ENCODE measurements around the gene FBXW12.
"Not testable (repeated sequence)": the region's sequence is repeated elsewhere in the genome, so short reads cannot be mapped to it uniquely, and the experiment has no call there.

FBXW12 gene, protein sequence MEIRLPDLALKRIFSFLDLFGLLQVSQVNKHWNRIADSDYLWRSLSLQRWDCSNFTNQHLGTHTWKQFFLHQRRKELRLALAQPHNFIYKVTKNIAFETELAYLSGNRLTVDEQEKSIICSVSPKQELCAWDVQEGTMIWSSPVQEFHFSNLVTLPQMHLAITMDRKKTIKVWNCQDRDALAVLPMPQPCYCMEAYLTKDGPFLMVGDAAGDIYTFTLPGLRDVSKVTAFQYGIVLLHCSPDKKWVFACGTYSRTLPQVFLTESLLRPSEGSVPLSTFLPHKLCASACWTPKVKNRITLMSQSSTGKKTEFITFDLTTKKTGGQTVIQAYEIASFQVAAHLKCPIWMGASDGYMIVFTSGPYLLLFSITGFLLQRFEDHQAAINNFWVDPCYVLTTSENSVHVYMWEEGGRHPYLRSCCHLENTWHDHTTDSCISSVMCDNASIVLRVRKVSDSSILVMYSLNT

DNA sequence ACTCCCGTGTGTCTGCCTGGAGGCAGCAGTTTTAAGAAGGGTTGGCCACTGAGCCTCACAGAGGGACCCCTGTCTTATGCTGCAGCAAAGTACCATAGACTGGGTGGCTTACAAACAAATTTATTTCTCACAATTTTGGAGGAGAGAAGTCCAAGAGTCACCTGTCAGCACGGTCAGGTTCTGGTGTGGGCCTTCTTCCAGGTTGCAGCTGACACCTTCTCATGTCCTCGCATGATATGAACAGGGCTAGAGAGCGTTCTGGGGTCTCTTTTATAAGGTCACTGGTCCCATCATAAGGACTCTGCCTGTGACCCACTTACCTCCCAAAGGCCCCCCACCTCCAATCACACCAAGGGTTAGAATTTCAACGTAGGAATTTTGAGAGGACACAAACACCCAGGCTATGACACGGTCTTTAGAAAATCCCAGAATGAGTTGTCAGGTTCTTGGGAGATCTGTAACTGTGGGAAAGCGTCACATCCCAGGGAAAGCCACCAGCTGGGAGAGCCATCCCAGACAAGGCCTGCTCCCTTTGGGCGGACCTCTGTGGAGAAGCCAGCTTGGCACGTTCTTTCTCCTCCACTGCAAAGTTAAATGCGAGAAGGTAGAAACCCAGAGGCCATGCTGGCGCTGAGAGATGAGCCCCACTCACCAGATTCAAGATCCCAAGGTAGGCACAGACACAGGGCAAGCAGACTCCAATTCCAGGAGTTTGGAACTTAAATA lies at the start of gene FBXW12:
Gene FBXW12 (plus strand): TSS at position 569 of the 726 bp plus-strand sequence. CDS start 549 bp downstream, outside the sequence.
- DNase-seq (ENCODE audit: low spot score) = no peak

DNA sequence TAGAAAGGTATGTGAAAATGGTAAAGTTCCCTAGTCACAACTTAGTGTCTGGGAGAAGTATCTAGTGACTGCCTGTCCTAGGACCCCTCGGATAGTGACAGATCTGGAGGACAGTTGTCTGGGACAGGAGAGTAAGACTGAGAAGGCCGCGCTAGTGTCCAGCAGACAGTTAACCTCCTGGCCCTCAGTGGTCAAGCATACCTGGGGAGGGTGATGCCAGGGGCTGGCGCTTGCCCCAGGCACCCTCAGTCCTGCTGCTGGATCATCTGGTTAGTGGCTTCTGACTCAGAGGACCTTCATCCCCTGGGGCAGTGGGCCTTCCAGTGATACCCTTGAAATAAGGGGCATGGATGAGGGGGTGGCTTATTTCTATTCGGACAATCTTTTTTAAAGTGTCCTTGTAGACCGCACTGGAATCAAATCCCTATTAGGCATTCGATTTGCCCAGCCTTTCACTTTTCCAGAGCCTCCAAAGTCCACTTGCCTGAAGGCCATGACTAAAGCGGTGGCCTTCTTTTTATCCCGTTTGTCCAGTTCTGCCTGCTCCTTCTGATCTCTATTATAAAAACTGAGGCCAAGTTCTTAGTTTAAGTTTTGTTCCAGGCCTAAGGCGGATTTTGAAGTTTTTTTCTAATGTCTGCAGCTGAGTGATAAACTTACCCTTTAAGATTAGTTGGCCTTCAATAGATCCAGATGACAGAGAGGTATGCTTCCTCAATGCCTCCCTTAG lies 40.1 kb upstream of the FBXW12 start:
- DNase-seq (ENCODE audit: low spot score) = not testable (repeated sequence)

DNA sequence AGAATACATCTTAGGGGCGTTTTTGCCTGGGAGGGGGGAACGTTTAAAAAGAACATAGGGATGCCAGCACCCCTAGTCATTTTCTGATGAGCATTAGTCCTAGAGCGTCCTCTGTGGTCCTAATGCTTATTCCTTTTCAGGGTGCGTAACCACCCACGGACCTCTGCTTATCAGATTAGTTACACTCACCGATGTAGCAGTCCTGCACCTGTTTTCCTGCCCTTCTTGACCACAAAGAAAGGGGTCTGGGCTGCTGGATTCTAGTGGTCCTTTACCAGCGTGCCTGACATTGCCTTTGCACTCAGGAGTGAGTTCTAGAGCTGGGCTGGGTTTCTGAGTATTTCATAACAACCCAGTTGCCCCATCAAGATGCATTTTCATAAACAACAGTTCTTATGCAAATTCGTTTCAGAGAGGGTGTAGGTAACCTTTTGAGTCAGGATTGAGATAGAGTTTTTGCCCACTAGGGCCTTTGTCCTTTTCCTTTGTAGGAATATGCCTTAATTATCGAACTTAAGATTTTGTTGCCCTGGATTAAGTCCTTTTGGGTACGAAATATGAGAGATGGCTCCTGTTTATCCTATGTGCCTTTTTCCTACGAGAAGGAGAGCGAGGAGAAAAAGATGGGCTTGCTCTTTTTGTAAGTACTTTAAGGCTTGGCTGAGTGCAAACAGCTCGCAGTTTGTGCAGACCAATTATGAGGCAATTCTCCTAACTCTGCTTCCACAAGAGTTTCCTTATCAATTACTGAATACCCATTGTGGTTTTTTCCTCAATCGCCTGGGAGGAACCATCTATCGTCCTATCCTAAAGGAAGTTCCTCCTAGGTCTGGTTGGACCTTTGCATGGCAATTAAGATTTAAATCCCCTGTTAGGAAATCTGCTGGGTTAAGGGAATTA lies 38.4 kb upstream of the FBXW12 start, which contains the start of gene SPINK8:
Gene SPINK8 (minus strand): TSS at position 316 of the 900 bp plus-strand sequence. CDS start 5,320 bp downstream, outside the sequence.
- DNase-seq (ENCODE audit: low spot score) = not testable (repeated sequence)

- no peak for DNase-seq (ENCODE audit: low spot score)
Measured at GRCh38 chr3:48334605-48335004, 37.4 kb upstream of the FBXW12 start.

DNA sequence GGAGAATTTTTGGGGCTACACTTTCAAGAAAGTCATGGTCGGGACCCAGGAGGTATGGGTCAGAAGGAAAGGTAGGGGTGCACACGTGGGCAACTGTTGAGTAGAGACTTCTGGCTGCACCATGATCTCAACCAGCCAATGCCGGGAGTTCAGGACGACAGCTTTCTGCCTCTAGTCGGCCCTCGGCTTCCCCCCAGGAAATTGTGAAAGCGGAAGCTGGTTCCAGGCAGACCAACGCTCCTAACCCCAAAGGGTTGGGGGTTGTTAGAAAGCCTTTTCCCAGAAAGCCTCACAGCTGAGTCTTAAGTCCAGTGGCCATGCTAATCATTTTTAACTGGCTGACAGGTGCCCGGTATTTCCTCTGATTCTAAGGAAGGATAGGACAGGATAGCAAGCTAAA lies 36.7 kb upstream of the FBXW12 start:
- not testable (repeated sequence) for DNase-seq (ENCODE audit: low spot score)

DNA sequence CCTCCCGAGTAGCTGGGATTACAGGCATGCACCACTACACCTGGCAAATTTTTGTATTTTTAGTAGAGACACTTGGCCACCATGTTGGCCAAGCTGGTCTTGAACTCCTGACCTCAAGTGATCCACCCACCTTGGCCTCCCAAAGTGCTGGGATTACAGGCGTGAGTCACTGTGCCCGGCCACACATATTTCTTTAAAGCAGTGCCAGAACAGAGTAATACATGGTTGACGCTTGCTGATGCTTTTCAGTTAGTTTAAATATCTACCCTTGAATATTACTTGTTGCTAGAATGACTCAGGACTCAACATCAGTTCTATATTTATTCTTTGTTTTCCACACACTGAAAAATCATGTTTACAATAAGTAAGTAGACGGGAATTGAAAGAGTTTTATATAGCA lies 34.5 kb upstream of the FBXW12 start:
- not testable (repeated sequence) for DNase-seq (ENCODE audit: low spot score)

DNA sequence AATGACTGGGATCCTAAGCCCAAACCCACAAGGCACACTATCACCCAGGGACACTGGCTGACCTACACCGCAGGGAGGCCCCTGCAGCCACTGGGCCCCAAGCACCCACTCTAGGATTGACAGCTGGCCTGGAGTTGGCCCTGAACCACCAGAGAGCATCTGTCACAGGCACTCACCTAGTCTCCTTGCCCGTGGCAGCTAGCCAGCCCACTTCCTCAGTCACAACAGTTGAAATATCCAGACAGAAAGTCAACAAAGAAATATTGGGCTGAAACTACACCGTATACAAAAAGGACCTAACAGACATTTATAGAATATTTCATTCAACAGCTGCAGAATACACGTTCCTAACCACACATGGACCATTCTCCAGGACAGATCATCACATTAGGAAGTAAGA lies 33.4 kb upstream of the FBXW12 start:
- no peak for DNase-seq (ENCODE audit: low spot score)

DNA sequence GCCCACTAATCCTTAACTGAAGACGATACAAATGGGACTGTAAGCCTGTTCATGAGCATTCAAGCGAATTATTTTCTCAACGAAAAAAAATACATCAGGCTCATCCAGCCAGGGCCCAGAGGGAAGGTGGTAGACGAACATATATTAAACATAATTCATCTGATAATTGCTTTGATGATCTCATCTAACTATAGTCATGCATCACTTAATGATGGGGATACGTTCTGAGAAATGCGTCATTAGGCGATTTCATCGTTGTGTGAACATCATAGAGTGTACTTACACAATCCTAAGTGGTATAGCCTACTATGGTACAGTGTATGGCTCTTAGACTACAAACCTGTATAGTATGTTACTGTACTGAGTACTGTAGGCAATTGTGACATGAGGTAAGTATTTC lies 28.6 kb upstream of the FBXW12 start:
- no peak for DNase-seq (ENCODE audit: low spot score)

DNA sequence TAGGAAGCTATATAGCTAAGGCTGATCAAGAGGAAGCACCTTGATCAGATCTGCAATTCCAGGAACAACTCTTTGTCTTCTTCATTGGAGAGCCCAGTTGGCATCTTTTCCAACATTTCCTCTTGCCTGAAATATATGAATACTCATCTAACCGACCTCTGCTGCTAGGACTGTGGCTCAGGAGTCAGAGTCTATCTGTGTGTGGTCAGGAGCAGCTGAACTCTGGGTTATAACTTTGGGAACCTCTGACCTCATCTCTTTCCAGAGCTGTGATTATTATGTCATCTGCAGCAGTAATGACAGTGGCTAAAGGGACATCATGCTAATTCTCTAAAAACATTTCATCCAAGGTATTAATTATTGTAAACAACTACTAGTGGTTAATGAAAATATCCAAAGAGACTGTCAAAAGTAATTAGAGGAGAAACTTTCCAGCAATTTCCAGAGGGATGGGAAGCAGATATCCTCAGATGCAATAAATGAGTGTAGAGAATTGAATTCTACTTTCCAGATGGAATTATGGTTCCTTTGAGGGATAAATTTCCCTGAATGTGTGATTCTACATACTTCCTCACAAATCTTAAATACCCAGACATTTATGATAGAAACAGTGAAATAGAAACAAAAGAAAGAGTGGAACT lies 27.0 kb upstream of the FBXW12 start:
- no peak for DNase-seq (ENCODE audit: low spot score)

- no peak for DNase-seq (ENCODE audit: low spot score)
Measured at GRCh38 chr3:48345946-48346572, 26.0 kb upstream of the FBXW12 start.

DNA sequence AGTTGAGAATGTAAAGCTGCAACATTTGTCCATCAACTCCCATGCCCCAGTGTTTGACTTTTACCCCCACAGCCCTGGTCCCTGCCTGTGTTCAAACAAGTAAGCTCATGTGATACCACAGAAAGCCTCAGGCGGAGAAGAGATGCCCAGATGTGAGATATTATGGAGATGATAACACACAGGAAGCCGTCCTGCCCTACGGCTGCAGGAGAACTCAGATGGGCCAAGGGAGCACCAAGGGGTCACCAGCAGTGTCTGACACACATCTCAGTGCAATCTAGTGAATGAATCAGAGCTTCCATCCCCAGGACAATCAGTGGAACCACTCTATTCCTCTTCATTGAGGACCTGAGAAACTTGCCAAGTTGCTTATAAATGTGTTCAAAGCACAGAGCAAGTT lies 24.5 kb upstream of the FBXW12 start:
- DNase-seq (ENCODE audit: low spot score) = no peak

DNA sequence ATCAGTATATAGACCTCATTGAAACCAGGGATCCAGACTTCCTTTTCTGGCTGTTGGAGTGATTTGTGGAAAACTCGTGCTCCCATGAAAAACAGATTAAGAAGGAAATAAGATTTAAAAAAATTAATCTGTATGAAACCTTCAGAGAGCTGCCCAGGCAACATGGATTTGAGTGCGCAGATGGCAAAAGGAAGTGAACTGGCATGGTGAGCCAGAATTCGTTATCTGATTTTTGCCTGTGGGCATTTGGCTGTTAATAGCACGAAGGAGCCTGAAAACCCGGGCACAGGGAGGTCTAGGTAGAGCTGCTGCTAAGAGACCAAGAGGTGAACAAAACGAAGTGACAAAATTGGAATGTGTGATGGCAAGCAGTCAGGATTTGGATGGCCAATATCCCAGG lies 19.5 kb upstream of the FBXW12 start:
- no peak for DNase-seq (ENCODE audit: low spot score)

- DNase-seq (ENCODE audit: low spot score) = no peak
Measured at GRCh38 chr3:48353987-48354386, 18.0 kb upstream of the FBXW12 start.

GRCh38 chr3:48356419-48356818 lies 15.6 kb upstream of the FBXW12 start:
- no peak for DNase-seq (ENCODE audit: low spot score)

DNA sequence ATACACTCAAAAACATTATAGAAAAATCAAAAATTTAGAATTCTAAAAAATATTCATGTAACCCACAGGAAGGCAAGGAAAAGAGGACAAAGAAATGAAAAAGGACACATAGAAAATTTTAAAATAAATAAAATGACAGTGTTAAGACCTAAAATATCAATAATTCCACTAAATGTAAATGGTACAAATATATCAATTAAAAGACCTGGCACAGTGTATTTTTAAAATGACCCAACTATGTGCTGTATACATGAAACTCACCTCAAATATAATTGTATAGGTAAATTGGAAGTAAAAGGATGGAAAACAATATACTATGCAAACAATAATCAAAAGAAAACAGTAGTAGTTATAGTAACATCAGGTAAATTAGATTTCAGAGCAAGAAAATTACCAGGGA lies 10.1 kb upstream of the FBXW12 start:
- DNase-seq (ENCODE audit: low spot score) = no peak

GRCh38 chr3:48364840-48365239 lies 7.2 kb upstream of the FBXW12 start:
- DNase-seq (ENCODE audit: low spot score) = no peak

DNA sequence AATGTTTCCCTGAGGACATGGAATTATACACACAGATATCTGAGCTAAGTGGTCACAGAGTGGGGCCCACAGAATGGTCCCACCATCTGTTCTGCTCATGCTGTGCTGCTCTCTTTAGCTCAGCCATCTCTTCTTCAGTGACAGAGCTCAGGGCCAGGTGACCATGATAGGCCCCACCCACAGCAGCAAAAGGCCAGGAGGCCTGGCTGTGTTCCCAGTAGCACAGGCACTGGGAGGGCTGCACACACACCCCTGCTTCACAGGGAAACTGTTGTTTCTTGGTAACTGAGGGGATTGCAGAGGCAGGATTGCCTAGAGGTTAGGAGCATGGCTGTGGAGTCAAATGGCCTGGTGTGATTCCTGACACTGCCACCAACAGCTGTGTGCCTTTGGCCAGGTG lies 4.8 kb upstream of the FBXW12 start:
- no peak for DNase-seq (ENCODE audit: low spot score)

GRCh38 chr3:48369693-48370332 lies 2.2 kb upstream of the FBXW12 start:
- DNase-seq (ENCODE audit: low spot score) = no peak

GRCh38 chr3:48370333-48370713 lies 1.7 kb upstream of the FBXW12 start:
- DNase-seq (ENCODE audit: low spot score) = no peak

DNA sequence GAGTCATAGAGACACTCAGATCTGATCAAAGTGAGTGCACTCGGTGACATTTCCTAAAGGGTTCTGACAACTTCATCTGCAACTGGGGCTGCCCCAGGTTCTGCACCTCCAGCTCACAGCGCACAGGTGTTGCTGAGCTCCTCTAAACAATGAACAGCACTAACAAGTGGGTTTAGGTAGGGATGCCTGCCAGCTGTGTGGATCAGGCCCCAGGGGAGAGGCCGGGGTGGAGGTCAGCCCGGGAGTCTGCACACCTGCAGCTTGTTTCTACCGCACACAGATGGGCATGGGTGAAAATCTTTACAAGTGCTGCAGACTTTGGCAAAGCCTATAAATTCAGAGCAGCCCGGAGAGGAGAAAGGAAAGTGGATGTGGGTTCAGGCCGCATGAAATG lies 355 bp downstream of the FBXW12 start:
- no peak for DNase-seq (ENCODE audit: low spot score)

All from germinal center (tissue), 1 donor.